Activated CD8-positive, alpha-beta T cell treated with anti-CD3 and anti-CD28 coated beads, Interleukin-2, amount 10 ng/mL, durations not matched to agents 7 days and 5 days (primary cell): ENCODE data around the gene NUB1. TPM values are rescaled to one million over a fixed set of nuclear protein-coding genes. Genes with fewer than 3 reads are reported as not detected.
A peak's percentile ranks its signal among the peaks of the same experiment; 100 is the strongest.

Source experiments
- ATAC-seq: fragments of 150-1000 bp; cut with Tn5 transposase; one replicate; pipeline ENCODE4 v1.10.0; 2021; ENCODE audit warnings: moderate library complexity
- CTCF ChIA-PET: fragments of 350-600 bp; sonication (Branson Sonifier 250); formaldehyde crosslinking; loops from one replicate; lab custom pipeline; 2021; ENCODE audit warnings: antibody characterized with exemption; lab: Charles Lee
- POLR2A ChIA-PET: fragments of 350-600 bp; sonication (Branson Sonifier 250); formaldehyde crosslinking; loops from one replicate; lab custom pipeline; 2021; ENCODE audit warnings: antibody characterized with exemption; lab: Charles Lee
- DNase-seq: peaks from one replicate; pipeline ENCODE4 v3.0.0-alpha.2; 2020
- H3K27ac Mint-ChIP-seq: one replicate; pipeline ENCODE4 v1.8.0; 2021; ENCODE audit warnings: mild to moderate bottlenecking, mixed read lengths
- H3K27me3 Mint-ChIP-seq: one replicate; pipeline ENCODE4 v1.8.0; 2021; ENCODE audit warnings: low read depth, mixed read lengths
- H3K36me3 Mint-ChIP-seq: one replicate; pipeline ENCODE4 v1.8.0; 2021; ENCODE audit warnings: low read depth, mixed read lengths
- H3K4me1 Mint-ChIP-seq: one replicate; pipeline ENCODE4 v1.8.0; 2021; ENCODE audit warnings: low read depth, mixed read lengths
- H3K4me3 Mint-ChIP-seq: one replicate; pipeline ENCODE4 v1.8.0; 2021; ENCODE audit warnings: mild to moderate bottlenecking, mixed read lengths
- H3K9me3 Mint-ChIP-seq: one replicate; pipeline ENCODE4 v1.8.0; 2022; ENCODE audit warnings: mixed read lengths; ENCODE audit not compliant: insufficient read depth
- total RNA-seq, 2 experiments: library from RNA; stranded (reverse); gene quantifications; one replicate each; pipeline ENCODE4 v1.2.3, GENCODE V29; 2021

NUB1 gene
- total RNA-seq, 2 experiments from 2014 or later = 59.0 to 59.2 TPM

DNA sequence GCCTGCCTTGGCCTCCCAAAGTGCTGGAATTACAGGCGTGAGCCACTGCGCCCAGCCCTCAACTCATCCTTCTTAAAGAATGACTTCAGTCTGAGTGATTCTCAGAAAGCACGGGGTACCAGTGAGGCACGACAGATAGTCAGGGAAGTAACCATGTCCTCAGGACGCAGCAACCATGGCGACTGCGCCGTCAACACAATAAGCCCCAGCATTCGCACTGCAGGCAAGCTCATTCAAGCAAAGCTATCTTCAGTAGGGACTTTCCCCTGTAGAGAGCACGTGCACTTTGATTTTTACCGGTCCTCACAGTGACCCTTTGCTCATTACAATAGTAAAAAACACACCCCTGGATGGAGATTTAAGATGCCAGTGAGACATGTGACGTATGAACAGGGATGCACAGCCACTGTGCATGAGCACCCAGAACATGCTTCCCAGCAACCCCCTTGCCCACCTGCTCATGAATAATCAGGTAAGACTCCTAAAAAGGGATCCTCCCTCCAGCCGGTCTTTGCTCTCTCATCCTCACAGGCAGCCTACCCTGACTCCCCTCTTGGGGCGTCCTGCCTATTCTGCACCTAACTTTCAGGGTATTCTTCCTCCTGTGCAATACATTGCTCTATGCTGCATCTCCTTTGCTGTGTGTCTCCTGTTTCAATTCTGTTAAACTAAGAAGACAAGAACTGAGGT lies 59.2 kb downstream of the NUB1 start:
- Mint-ChIP-seq H3K4me1 (peaks cover 14% of the 10 kb centered on the region), H3K4me3 (no peak overlapping the region), H3K36me3 (no peaks in the 10 kb centered on the region), H3K27me3 (no peaks in the 10 kb centered on the region), H3K27ac (no peak overlapping the region), H3K9me3 (no peaks in the 10 kb centered on the region)
- ATAC-seq = peak; percentile 21
- POLR2A ChIA-PET = no interaction called here
- CTCF ChIA-PET = interaction anchor here (1.8 kb wide), 1 partner anchor 48 kb away, joined by 8 read pairs; no protein-coding TSS in a partner anchor
- no peak for DNase-seq

DNA sequence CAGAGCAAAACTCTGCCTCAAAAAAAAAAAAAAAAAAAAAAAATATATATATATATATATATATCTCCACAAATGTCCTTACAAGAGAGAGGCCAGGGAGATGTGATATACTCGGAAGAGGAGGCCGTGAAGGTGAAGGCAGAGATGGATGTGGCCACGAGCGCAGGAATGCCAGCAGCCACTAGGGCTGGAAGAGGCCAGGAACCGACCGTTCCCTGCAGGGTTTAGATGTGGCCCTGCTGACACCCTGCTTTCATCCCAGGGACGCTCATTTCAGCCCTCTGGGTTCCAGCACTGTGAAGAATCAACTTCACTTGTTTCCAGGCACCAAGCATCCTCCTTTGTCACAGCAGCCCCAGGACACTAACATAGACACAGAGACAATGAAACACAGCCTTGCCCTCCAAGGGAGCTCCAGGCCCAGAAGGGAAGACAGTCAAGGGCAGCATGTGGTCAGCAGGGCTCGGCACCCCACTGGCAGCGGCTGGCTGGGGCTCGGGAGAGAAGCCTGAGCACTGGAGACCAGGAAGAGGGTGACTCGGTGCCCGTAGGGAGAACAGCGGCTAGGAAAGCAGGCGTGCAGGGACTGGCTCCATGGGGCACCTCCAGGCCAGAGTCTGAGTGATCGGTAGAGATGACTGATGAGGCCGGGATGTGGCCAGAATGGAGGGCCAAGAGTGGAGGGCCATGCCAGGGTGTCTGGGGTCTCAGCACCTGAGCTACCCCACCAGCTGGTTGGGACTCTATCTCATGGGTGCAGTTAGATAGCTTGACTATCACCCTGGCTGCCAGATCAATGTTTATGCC lies 60.6 kb downstream of the NUB1 start:
- H3K36me3 Mint-ChIP-seq = no peaks in the 10 kb centered on the region
- ATAC-seq = no peak
- DNase-seq = no peak
- POLR2A ChIA-PET = interaction anchor here (0.6 kb wide), 1 partner anchor 277 kb away, joined by 3 read pairs; no protein-coding TSS in a partner anchor
- CTCF ChIA-PET = interaction anchor here (1.1 kb wide), 1 partner anchor 46 kb away, joined by 3 read pairs; no protein-coding TSS in a partner anchor
- no peak overlapping the region for H3K27ac Mint-ChIP-seq
- H3K27me3 Mint-ChIP-seq = peaks cover 3% of the 10 kb centered on the region
- H3K4me3 Mint-ChIP-seq = no peak overlapping the region
- H3K9me3 Mint-ChIP-seq = no peaks in the 10 kb centered on the region
- H3K4me1 Mint-ChIP-seq = peaks cover 14% of the 10 kb centered on the region

DNA sequence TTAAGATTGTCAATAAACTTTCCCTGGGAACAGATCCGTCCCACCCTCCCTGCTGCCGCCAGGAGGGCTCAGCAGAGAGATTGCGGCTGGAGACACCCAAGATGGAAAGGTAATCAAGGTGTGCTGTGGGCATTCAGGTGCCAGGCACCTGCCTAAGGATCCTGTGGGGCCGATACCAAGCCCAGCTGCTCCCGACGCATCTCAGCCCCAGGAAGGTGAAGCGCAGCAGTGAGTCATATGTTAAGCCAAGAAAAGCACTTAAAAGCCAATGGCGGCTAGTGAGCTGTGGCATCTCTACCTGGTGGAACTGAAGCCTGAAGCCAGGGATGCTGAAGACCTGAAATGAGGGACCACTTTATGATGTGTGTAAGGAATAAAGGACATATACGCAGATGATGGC lies 62.2 kb downstream of the NUB1 start:
- ChIA-PET POLR2A (no interaction called here), CTCF (interaction anchor here (1.1 kb wide), 1 partner anchor 44 kb away, joined by 3 read pairs; no protein-coding TSS in a partner anchor)
- Mint-ChIP-seq H3K27ac (peak overlapping the region; percentile 49), H3K9me3 (no peaks in the 10 kb centered on the region), H3K27me3 (peaks cover 9% of the 10 kb centered on the region), H3K36me3 (no peaks in the 10 kb centered on the region), H3K4me1 (peaks cover 15% of the 10 kb centered on the region), H3K4me3 (no peak overlapping the region)
- DNase-seq = no peak
- no peak for ATAC-seq

DNA sequence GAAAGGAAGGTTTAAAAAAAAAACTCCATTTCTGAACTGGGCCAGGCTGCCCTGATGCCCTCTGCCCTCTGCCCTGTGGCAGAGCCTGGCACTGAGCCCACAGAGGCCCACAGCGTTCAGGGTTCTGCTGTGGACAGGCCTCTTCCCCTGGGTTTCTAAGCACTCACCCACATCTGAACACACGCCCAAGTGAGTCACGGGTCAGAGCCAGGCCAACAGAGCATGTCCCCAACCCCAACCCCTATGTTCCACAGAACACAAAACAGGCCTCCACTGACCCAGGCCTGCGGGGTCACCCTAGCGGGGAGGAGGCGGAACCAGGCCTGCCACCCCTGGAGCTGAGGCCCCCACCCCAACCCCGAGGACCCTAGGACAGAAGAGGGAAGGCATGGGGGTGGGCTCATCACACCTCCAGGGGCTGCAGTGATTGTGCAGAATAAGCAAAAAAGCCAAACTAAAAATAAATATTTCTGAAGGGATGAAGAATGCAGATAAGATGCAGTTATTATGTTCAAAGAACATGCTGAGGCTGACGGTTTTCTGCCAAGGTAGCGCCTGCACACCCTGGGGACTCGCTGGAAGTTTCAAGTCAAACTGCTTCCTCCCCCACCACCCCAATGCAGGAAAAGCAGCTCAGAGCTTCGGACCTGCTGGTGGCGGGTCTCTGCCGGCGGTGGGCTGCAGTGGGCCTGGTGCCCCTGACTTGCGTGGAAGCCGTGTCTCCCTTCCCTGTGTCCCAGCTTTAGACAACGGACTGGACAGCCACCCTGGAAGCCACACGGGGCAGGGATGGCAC lies 62.8 kb downstream of the NUB1 start:
- H3K4me3 Mint-ChIP-seq = no peak overlapping the region
- no peaks in the 10 kb centered on the region for H3K36me3 Mint-ChIP-seq
- H3K27ac Mint-ChIP-seq = no peak overlapping the region
- CTCF ChIA-PET = interaction anchor here (1.1 kb wide), 1 partner anchor 44 kb away, joined by 3 read pairs; no protein-coding TSS in a partner anchor
- no peak for DNase-seq
- H3K4me1 Mint-ChIP-seq = peaks cover 20% of the 10 kb centered on the region
- H3K27me3 Mint-ChIP-seq = peaks cover 13% of the 10 kb centered on the region
- POLR2A ChIA-PET = no interaction called here
- no peaks in the 10 kb centered on the region for H3K9me3 Mint-ChIP-seq
- no peak for ATAC-seq

DNA sequence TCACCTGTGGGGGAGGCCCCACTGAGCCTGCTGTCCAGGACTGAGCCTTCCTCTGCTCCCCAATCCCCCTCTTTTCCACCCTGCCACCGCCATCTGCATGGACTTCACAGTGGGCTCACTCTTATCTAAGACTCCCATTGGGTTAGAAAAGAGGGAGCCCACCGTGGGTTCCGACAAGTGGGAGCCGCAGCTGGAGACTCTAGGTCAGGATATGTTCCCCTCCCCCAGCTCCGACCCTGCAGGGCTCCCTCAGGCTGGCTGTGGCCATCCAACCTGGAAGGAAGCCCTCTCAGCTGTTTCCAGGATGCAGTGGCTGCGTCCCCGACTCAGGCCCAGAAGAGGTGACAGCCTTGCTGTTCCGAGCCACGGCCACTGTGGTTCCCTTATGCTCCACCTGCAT lies 63.4 kb downstream of the NUB1 start:
- Mint-ChIP-seq H3K36me3 (no peaks in the 10 kb centered on the region), H3K27me3 (peaks cover 13% of the 10 kb centered on the region), H3K4me3 (no peak overlapping the region), H3K4me1 (peaks cover 20% of the 10 kb centered on the region), H3K9me3 (no peaks in the 10 kb centered on the region), H3K27ac (no peak overlapping the region)
- ChIA-PET CTCF (no interaction called here), POLR2A (no interaction called here)
- ATAC-seq = no peak
- DNase-seq = no peak

DNA sequence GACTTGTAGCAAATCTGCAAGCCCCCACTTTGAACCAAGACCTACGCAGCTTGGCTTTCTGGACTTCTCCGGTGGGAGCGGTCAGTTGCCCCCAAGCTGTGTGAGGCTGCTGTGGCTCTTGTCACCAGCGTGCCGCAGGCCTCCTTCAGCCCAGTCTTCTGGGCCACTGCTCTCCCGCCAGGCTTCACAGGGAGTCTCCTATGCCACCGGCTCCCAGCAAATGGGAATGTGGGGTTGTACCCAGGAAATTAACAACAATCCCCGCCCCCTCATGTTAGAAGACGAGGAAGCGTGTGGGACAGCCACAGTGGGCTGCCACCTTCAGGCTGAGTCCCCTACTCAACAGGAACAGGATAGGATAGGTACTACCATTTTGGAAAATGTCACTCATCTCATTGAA lies 64.0 kb downstream of the NUB1 start:
- ChIA-PET POLR2A (no interaction called here), CTCF (interaction anchor here (1.2 kb wide), 1 partner anchor 44 kb away, joined by 3 read pairs; no protein-coding TSS in a partner anchor)
- peaks cover 20% of the 10 kb centered on the region for H3K4me1 Mint-ChIP-seq
- no peak for DNase-seq
- H3K36me3 Mint-ChIP-seq = no peaks in the 10 kb centered on the region
- no peak overlapping the region for H3K4me3 Mint-ChIP-seq
- H3K9me3 Mint-ChIP-seq = no peaks in the 10 kb centered on the region
- peaks cover 17% of the 10 kb centered on the region for H3K27me3 Mint-ChIP-seq
- ATAC-seq = no peak
- no peak overlapping the region for H3K27ac Mint-ChIP-seq

DNA sequence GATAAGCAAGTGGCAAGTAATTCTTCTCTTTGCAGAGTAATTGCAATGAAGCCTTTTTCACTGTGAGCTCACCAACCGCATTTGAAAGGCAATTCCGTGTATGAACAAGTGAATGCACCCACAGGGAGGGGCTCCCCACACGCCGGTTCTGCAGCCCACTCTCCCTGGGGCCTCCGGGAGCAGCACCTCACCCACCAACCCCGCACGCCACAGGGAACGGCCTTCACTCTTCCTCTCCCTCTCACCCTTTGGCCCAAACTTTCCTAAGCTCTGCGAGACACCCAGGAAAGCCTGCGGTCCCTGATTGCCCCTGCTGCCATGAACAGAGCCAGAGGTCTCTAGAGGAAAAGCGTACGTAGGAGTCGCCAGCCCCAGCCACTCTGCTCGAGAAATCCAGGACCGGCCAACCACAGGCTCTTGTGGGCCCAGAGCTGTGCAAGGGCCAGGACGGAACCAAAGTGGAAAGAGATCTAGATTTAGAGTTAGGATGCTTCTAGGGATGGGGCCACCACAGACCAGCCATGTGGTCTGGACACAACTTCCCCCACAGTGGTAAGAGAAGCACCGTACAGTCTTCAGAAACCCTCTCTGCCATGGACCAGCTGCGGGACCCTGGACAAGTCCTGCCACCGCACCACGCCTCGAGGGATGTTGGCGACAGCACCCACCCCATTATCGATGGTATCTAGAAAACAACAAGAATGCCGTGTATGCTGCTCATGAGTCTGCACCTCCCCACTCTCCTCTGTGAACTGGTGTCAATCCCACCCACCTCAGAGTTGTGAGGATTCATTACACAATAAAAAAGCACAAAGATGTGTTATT lies 64.7 kb downstream of the NUB1 start:
- H3K27ac Mint-ChIP-seq = no peak overlapping the region
- peaks cover 24% of the 10 kb centered on the region for H3K27me3 Mint-ChIP-seq
- DNase-seq (no peak), ATAC-seq (no peak)
- ChIA-PET POLR2A (no interaction called here), CTCF (interaction anchor here (1.2 kb wide), 1 partner anchor 43 kb away, joined by 3 read pairs; no protein-coding TSS in a partner anchor)
- no peaks in the 10 kb centered on the region for H3K9me3 Mint-ChIP-seq
- H3K4me3 Mint-ChIP-seq = no peak overlapping the region
- H3K4me1 Mint-ChIP-seq = peaks cover 20% of the 10 kb centered on the region
- H3K36me3 Mint-ChIP-seq = no peaks in the 10 kb centered on the region

DNA sequence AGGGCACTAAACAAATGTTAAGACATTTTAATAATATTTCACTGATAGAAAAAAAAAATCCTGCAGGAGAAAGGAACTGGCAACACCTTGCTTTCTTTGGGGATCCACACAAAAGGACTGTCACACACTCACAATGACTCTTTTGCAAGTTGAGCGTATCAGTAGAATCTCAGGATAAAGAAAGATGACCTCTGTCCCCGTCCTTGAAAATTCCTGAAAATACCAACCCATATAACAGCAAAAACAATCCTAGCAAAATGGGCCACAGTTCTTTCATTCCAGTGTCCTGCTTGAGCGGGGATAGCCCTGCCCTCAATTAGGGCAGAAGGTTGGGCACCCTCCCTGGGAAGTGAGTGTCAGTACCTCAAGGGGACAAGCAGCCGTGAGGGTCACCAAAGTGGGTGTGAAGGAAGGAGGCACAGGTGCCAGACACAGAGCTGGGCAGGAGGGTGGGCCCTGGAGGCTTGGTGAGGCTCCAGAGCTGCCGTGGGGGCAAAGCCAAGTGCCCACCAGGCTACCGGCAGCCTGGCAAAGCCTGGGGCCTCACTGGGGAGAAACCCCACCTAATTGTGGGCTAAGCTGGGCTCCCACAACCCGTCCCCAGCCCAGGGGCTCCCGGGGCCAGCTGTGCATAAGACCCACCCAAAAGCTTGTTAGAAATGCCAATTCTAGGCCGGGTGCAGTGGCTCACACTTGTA lies 65.4 kb downstream of the NUB1 start:
- Mint-ChIP-seq H3K4me1 (peaks cover 20% of the 10 kb centered on the region), H3K27ac (no peak overlapping the region)

DNA sequence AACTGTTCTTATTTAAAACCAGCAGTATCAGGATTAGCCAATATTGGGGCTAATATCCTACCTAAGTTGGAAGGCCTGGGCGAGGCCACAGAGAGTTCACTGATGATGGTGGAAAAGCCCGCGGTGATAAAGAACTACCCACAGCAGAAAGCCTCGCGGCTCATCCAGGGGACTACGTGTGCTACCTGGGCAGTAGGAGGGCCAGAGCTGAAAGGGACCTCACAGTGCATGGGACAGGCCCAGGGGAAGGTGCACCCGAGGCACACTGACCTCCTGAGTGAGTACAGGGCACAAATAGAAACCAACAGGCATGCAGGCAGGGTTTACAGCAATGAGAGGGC lies 66.9 kb downstream of the NUB1 start:
- ATAC-seq (no peak), DNase-seq (no peak)
- H3K36me3 Mint-ChIP-seq = no peaks in the 10 kb centered on the region
- H3K27ac Mint-ChIP-seq = peak overlapping the region; percentile 28
- no peaks in the 10 kb centered on the region for H3K9me3 Mint-ChIP-seq
- H3K4me1 Mint-ChIP-seq = peaks cover 15% of the 10 kb centered on the region
- ChIA-PET POLR2A (no interaction called here), CTCF (no interaction called here)
- no peak overlapping the region for H3K4me3 Mint-ChIP-seq
- H3K27me3 Mint-ChIP-seq = peaks cover 45% of the 10 kb centered on the region

More for the DNA sequence above, 65.4 kb downstream of the NUB1 start:
- POLR2A ChIA-PET = no interaction called here
- no peak overlapping the region for H3K4me3 Mint-ChIP-seq
- H3K36me3 Mint-ChIP-seq = no peaks in the 10 kb centered on the region
- peaks cover 32% of the 10 kb centered on the region for H3K27me3 Mint-ChIP-seq
- DNase-seq (no peak), ATAC-seq (no peak)
- H3K9me3 Mint-ChIP-seq = no peaks in the 10 kb centered on the region
- CTCF ChIA-PET = interaction anchor here (1.2 kb wide), 1 partner anchor 42 kb away, joined by 3 read pairs; no protein-coding TSS in a partner anchor

DNA sequence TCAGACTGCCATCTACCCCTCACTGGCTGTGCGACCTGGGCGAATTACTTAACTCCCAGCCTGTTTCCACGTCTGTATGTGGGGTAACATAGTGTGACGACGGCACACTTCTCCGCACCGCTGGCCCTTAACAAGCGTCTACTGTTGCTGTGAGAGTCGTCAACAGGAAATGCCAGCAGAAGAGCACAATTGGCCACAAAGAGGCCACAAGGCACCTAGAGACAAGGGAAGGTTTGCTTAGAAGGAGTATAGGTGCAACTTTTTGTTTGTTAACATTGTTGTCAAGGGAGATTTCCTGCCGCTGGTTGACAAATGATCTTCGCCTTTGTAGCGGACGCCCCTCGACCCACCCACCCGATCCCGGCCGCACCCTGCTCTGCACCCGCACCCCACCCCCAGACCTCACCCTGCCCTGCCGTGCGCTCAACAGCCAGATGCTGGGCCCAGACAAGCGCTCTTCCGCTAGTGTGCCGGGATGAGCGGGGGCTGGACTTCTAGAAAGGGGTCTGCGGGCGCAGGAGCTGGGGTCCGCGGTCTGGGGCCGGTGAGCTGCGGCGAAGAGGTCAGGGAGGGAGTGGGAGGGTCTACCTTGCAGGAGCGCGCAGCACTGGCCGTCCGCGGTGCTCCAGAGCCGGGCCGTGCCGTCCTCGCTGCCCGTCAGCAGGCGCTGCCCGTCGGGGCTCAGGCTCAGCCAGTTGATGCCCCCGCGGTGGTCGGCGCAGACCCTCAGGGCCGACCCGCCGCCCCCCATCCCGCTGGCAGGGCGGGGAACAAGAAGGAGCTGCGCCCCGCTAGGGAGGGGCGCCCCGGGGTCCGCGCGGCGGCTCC lies 67.4 kb downstream of the NUB1 start:
- H3K4me3 Mint-ChIP-seq = peak overlapping the region; percentile 40

More for the DNA sequence above, 67.4 kb downstream of the NUB1 start:
- POLR2A ChIA-PET = no interaction called here
- H3K4me1 Mint-ChIP-seq = peaks cover 13% of the 10 kb centered on the region
- peak; percentile 89 for ATAC-seq
- peaks cover 46% of the 10 kb centered on the region for H3K27me3 Mint-ChIP-seq
- peak overlapping the region; percentile 54 for H3K27ac Mint-ChIP-seq
- CTCF ChIA-PET = interaction anchor here (0.8 kb wide), 1 partner anchor 21 kb away, joined by 3 read pairs; no protein-coding TSS in a partner anchor
- no peaks in the 10 kb centered on the region for H3K36me3 Mint-ChIP-seq
- no peaks in the 10 kb centered on the region for H3K9me3 Mint-ChIP-seq
- DNase-seq = peak; percentile 69
